ENCODE results near the gene NEUROD4. TPM values are rescaled to one million over a fixed set of nuclear protein-coding genes. Genes with fewer than 3 reads are reported as not detected.
"Not testable (repeated sequence)": the region's sequence is repeated elsewhere in the genome, so short reads cannot be mapped to it uniquely, and the experiment has no call there.

Gene NEUROD4
- total RNA-seq, 1 donor from 2014 or later: not detected

GRCh38 chr12:54981796-54982195, 38.0 kb upstream of the NEUROD4 start:
- Histone ChIP-seq H3K4me2 (ENCODE audit: low read length) (no peak overlapping the region), H3K27me3 (ENCODE audit: insufficient read depth, low read length) (no peaks in the 10 kb centered on the region), H3K27ac (ENCODE audit: low read depth, low read length) (no peak overlapping the region), H3K9ac (ENCODE audit: low read length) (no peak overlapping the region), H3K9me3 (ENCODE audit: insufficient read depth, low read depth, low read length) (no peaks in the 10 kb centered on the region), H4K20me1 (ENCODE audit: insufficient read depth, low read length) (no peaks in the 10 kb centered on the region), H3K4me1 (ENCODE audit: insufficient read depth, low read length) (peaks cover 11% of the 10 kb centered on the region), H3K79me2 (ENCODE audit: insufficient read depth, low read length) (no peaks in the 10 kb centered on the region), H3K4me3 (ENCODE audit: insufficient read depth, low read depth, low read length) (no peak overlapping the region), H2AFZ (ENCODE audit: low read depth, low read length) (no peak overlapping the region), H3K36me3 (ENCODE audit: insufficient read depth, low read length) (no peaks in the 10 kb centered on the region)
- H3K36me3 Mint-ChIP-seq (ENCODE audit: low read depth, unreplicated experiment): no peaks in the 10 kb centered on the region
- no peak for FAIRE-seq
- H3K27me3 Mint-ChIP-seq (ENCODE audit: low read depth, unreplicated experiment): peaks cover 5% of the 10 kb centered on the region
- H3K9me3 Mint-ChIP-seq (ENCODE audit: unreplicated experiment): no peaks in the 10 kb centered on the region
- no peak for TF ChIP-seq CTCF (IDR thresholded peaks at IDR 0.05; ENCODE audit: insufficient read depth, low read depth, low read length)
- no peak for TF ChIP-seq EZH2 (IDR thresholded peaks at IDR 0.05; ENCODE audit: insufficient read depth, low read length)
- H3K27ac Mint-ChIP-seq (ENCODE audit: unreplicated experiment): no peak overlapping the region
- no peak for DNase-seq (ENCODE audit: low read depth)
- peaks cover 15% of the 10 kb centered on the region for H3K4me1 Mint-ChIP-seq (ENCODE audit: low read depth, unreplicated experiment)
- H3K4me3 Mint-ChIP-seq (ENCODE audit: unreplicated experiment): no peak overlapping the region

GRCh38 chr12:54983536-54984101, 36.2 kb upstream of the NEUROD4 start:
- Histone ChIP-seq H4K20me1 (ENCODE audit: insufficient read depth, low read length) (no peaks in the 10 kb centered on the region), H3K9ac (ENCODE audit: low read length) (no peak overlapping the region), H3K4me3 (ENCODE audit: insufficient read depth, low read depth, low read length) (no peak overlapping the region), H3K79me2 (ENCODE audit: insufficient read depth, low read length) (no peaks in the 10 kb centered on the region), H3K4me1 (ENCODE audit: insufficient read depth, low read length) (no peaks in the 10 kb centered on the region), H3K9me3 (ENCODE audit: insufficient read depth, low read depth, low read length) (no peaks in the 10 kb centered on the region), H2AFZ (ENCODE audit: low read depth, low read length) (no peak overlapping the region), H3K4me2 (ENCODE audit: low read length) (no peak overlapping the region), H3K27ac (ENCODE audit: low read depth, low read length) (no peak overlapping the region), H3K36me3 (ENCODE audit: insufficient read depth, low read length) (no peaks in the 10 kb centered on the region), H3K27me3 (ENCODE audit: insufficient read depth, low read length) (no peaks in the 10 kb centered on the region)
- TF ChIP-seq EZH2 (IDR thresholded peaks at IDR 0.05; ENCODE audit: insufficient read depth, low read length) (no peak), CTCF (IDR thresholded peaks at IDR 0.05; ENCODE audit: insufficient read depth, low read depth, low read length) (no peak)
- H3K27ac Mint-ChIP-seq (ENCODE audit: unreplicated experiment): no peak overlapping the region
- DNase-seq (ENCODE audit: low read depth): no peak
- no peak overlapping the region for H3K4me3 Mint-ChIP-seq (ENCODE audit: unreplicated experiment)
- FAIRE-seq: no peak
- peaks cover 1% of the 10 kb centered on the region for H3K4me1 Mint-ChIP-seq (ENCODE audit: low read depth, unreplicated experiment)
- no peaks in the 10 kb centered on the region for H3K9me3 Mint-ChIP-seq (ENCODE audit: unreplicated experiment)
- H3K36me3 Mint-ChIP-seq (ENCODE audit: low read depth, unreplicated experiment): no peaks in the 10 kb centered on the region
- peaks cover 5% of the 10 kb centered on the region for H3K27me3 Mint-ChIP-seq (ENCODE audit: low read depth, unreplicated experiment)

GRCh38 chr12:54984658-54985376, 35.0 kb upstream of the NEUROD4 start, which contains the start of gene TESPA1:
TSS of gene TESPA1 (minus strand) at chr12:54984762. CDS start at chr12:54974562, 10,200 bp downstream.
- Histone ChIP-seq H3K27ac (ENCODE audit: low read depth, low read length) (no peak within 1 kb of the TSS), H4K20me1 (ENCODE audit: insufficient read depth, low read length) (no peaks in the 10 kb centered on the region), H3K9me3 (ENCODE audit: insufficient read depth, low read depth, low read length) (no peaks in the 10 kb centered on the region), H2AFZ (ENCODE audit: low read depth, low read length) (no peak within 1 kb of the TSS), H3K36me3 (ENCODE audit: insufficient read depth, low read length) (no peaks in the 10 kb centered on the region), H3K4me2 (ENCODE audit: low read length) (no peak within 1 kb of the TSS), H3K9ac (ENCODE audit: low read length) (no peak within 1 kb of the TSS), H3K4me1 (ENCODE audit: insufficient read depth, low read length) (no peaks in the 10 kb centered on the region), H3K79me2 (ENCODE audit: insufficient read depth, low read length) (no peaks in the 10 kb centered on the region), H3K4me3 (ENCODE audit: insufficient read depth, low read depth, low read length) (no peak within 1 kb of the TSS), H3K27me3 (ENCODE audit: insufficient read depth, low read length) (no peaks in the 10 kb centered on the region)
- no peak for FAIRE-seq
- Mint-ChIP-seq H3K4me1 (ENCODE audit: low read depth, unreplicated experiment) (no peaks in the 10 kb centered on the region), H3K9me3 (ENCODE audit: unreplicated experiment) (no peaks in the 10 kb centered on the region), H3K4me3 (ENCODE audit: unreplicated experiment) (no peak within 1 kb of the TSS), H3K36me3 (ENCODE audit: low read depth, unreplicated experiment) (no peaks in the 10 kb centered on the region), H3K27ac (ENCODE audit: unreplicated experiment) (no peak within 1 kb of the TSS), H3K27me3 (ENCODE audit: low read depth, unreplicated experiment) (peaks cover 7% of the 10 kb centered on the region)
- DNase-seq (ENCODE audit: low read depth): no peak
- TF ChIP-seq CTCF (IDR thresholded peaks at IDR 0.05; ENCODE audit: insufficient read depth, low read depth, low read length): no peak
- TF ChIP-seq EZH2 (IDR thresholded peaks at IDR 0.05; ENCODE audit: insufficient read depth, low read length): no peak

- H3K4me3 Mint-ChIP-seq (ENCODE audit: unreplicated experiment); H3K36me3 ChIP-seq (ENCODE audit: insufficient read depth, low read length); H3K4me2 ChIP-seq (ENCODE audit: low read length); DNase-seq (ENCODE audit: low read depth); H3K27ac ChIP-seq (ENCODE audit: low read depth, low read length); H3K27ac Mint-ChIP-seq (ENCODE audit: unreplicated experiment); H3K4me1 Mint-ChIP-seq (ENCODE audit: low read depth, unreplicated experiment); H3K36me3 Mint-ChIP-seq (ENCODE audit: low read depth, unreplicated experiment); H3K27me3 ChIP-seq (ENCODE audit: insufficient read depth, low read length); H3K4me1 ChIP-seq (ENCODE audit: insufficient read depth, low read length); H3K9me3 Mint-ChIP-seq (ENCODE audit: unreplicated experiment); H3K4me3 ChIP-seq (ENCODE audit: insufficient read depth, low read depth, low read length); H4K20me1 ChIP-seq (ENCODE audit: insufficient read depth, low read length); H3K9ac ChIP-seq (ENCODE audit: low read length); H2AFZ ChIP-seq (ENCODE audit: low read depth, low read length); FAIRE-seq; H3K9me3 ChIP-seq (ENCODE audit: insufficient read depth, low read depth, low read length); H3K27me3 Mint-ChIP-seq (ENCODE audit: low read depth, unreplicated experiment); H3K79me2 ChIP-seq (ENCODE audit: insufficient read depth, low read length): not testable (repeated sequence)
Measured at GRCh38 chr12:54986773-54987172, 33.0 kb upstream of the NEUROD4 start.

Data from astrocyte (in vitro differentiated cells and primary cell).